HCT116 (cell line): ENCODE data around the gene GPX8. TPM values are rescaled to one million over a fixed set of nuclear protein-coding genes. Genes with fewer than 3 reads are reported as not detected.

Experiments
- ATAC-seq: fragments of 200-7000 bp; cut with Tn5 transposase; 2 replicates; pipeline ENCODE4 v1.9.1; 2020; ENCODE audit warnings: mild to moderate bottlenecking, moderate library complexity
- BruUV-seq: library from RNA; stranded (reverse); fragments of 400-500 nt; replicated peaks from 2 replicates; lab custom pipeline; 2021; lab: Mats Ljungman, UMichigan
- CTCF ChIA-PET: fragments of 300-600 bp; sonication (Branson Sonifier 250); formaldehyde crosslinking; loops from one replicate; lab custom pipeline; 2021; ENCODE audit warnings: antibody characterized with exemption; lab: Charles Lee
- POLR2A ChIA-PET: fragments of 300-600, 350-600 bp; sonication (Branson Sonifier 250); formaldehyde crosslinking; loops from one replicate; lab custom pipeline; 2021; ENCODE audit warnings: antibody characterized with exemption; lab: Charles Lee
- RAD21 ChIA-PET, 2 experiments: fragments of 300-600 bp; sonication (Branson Sonifier 250); formaldehyde crosslinking; loops; one replicate each; lab custom pipeline; 2023; ENCODE audit warnings: low total read pairs in 2 of 2; ENCODE audit not compliant: uncharacterized antibody in 2 of 2, unreplicated experiment in 2 of 2, low non-redundant PET in 1 of 2; lab: Charles Lee
- DNase-seq: peaks from one replicate; pipeline ENCODE4 v3.0.0-alpha.2; 2010; ENCODE audit warnings: low read depth, low spot score
- H2AFZ ChIP-seq: fragments of 200-600 bp; shearing (Covaris generic), sonication (generic); 2 replicates; pipeline ENCODE4 v1.6.1; 2017; ENCODE audit warnings: low read depth, mixed run types, mixed read lengths, antibody characterized with exemption, low read length; ENCODE audit not compliant: poor library complexity, severe bottlenecking
- H3K27ac ChIP-seq: 2 replicates; pipeline ENCODE4 v1.5.1; 2012; ENCODE audit warnings: low read depth, low read length
- H3K27me3 ChIP-seq: fragments of 200-600 bp; sonication (generic); 2 replicates; pipeline ENCODE4 v1.6.1; 2016; ENCODE audit warnings: mixed run types, low read length, mixed read lengths; ENCODE audit not compliant: insufficient read depth
- H3K36me3 ChIP-seq, 2 experiments: fragments of 200-500 bp in 1 of 2; fragments of 200-600 bp in 1 of 2; sonication (Bioruptor generic) in 1 of 2; sonication (generic) in 1 of 2; 2 replicates each; pipeline versions ENCODE4 v1.5.1 to v1.6.1; 2014 to 2016; ENCODE audit warnings: low read length in 2 of 2, inconsistent platforms in 1 of 2, mixed read lengths in 1 of 2, mixed run types in 1 of 2; ENCODE audit not compliant: insufficient read depth in 2 of 2, control insufficient read depth in 1 of 2
- H3K4me1 ChIP-seq, 2 experiments: fragments of 200-600 bp in 1 of 2; sonication (generic) in 1 of 2; 2 replicates each; pipeline versions ENCODE4 v1.5.1 to v1.6.1; 2012 to 2017; ENCODE audit warnings: low read length in 2 of 2, inconsistent platforms in 1 of 2, mild to moderate bottlenecking in 1 of 2, mixed read lengths in 1 of 2, mixed run types in 1 of 2, moderate library complexity in 1 of 2; ENCODE audit not compliant: insufficient read depth in 2 of 2, control insufficient read depth in 1 of 2
- H3K4me2 ChIP-seq: fragments of 200-600 bp; sonication (generic); 2 replicates; pipeline ENCODE4 v1.6.1; 2017; ENCODE audit warnings: mixed run types, low read length, mixed read lengths
- H3K4me3 ChIP-seq, 2 experiments: fragments of 200-600 bp in 1 of 2; sonication (generic) in 1 of 2; replicated peaks in 1 of 2; 2 replicates each; pipeline ENCODE4 v1.5.1; 2011 to 2016; ENCODE audit warnings: low read length in 2 of 2, control low read depth in 1 of 2, low read depth in 1 of 2, mild to moderate bottlenecking in 1 of 2, mixed read lengths in 1 of 2, mixed run types in 1 of 2
- H3K79me2 ChIP-seq: fragments of 200-600 bp; sonication (generic); 2 replicates; pipeline ENCODE4 v1.6.1; 2017; ENCODE audit warnings: mild to moderate bottlenecking, mixed run types, low read length, moderate library complexity, mixed read lengths; ENCODE audit not compliant: insufficient read depth
- H3K9ac ChIP-seq: fragments of 200-600 bp; sonication (generic); 2 replicates; pipeline ENCODE4 v1.6.1; 2016; ENCODE audit warnings: low read length, mixed read lengths
- H3K9me2 ChIP-seq: fragments of 200-600 bp; sonication (generic), shearing (Covaris generic); 2 replicates; pipeline ENCODE4 v1.6.1; 2017; ENCODE audit warnings: mixed run types, mild to moderate bottlenecking, moderate library complexity; ENCODE audit not compliant: insufficient read depth
- H3K9me3 ChIP-seq, 2 experiments: fragments of 200-500 bp in 1 of 2; fragments of 200-600 bp in 1 of 2; sonication (Bioruptor generic) in 1 of 2; sonication (generic) in 1 of 2; 2 replicates each; pipeline ENCODE4 v1.6.1; 2014 to 2017; ENCODE audit warnings: low read length in 2 of 2, mixed read lengths in 2 of 2, inconsistent platforms in 1 of 2, low read depth in 1 of 2, mild to moderate bottlenecking in 1 of 2, mixed run types in 1 of 2, moderate library complexity in 1 of 2; ENCODE audit not compliant: control insufficient read depth in 1 of 2, insufficient read depth in 1 of 2
- H4K20me1 ChIP-seq: fragments of 200-600 bp; sonication (generic), shearing (Covaris generic); 2 replicates; pipeline ENCODE4 v1.6.1; 2017; ENCODE audit warnings: mixed run types, mild to moderate bottlenecking, moderate library complexity; ENCODE audit not compliant: insufficient read depth
- CBX3 ChIP-seq: IDR thresholded peaks from 2 replicates; pipeline ENCODE4 v1.6.1; 2012; ENCODE audit warnings: low read depth
- EGR1 ChIP-seq: IDR thresholded peaks from 2 replicates; pipeline ENCODE4 v1.6.1; 2012; ENCODE audit warnings: low read depth
- ELF1 ChIP-seq: IDR thresholded peaks from 2 replicates; pipeline ENCODE4 v1.6.1; 2012; ENCODE audit warnings: low read depth, borderline replicate concordance
- JUND ChIP-seq: IDR thresholded peaks from 2 replicates; pipeline ENCODE4 v1.6.1; 2012
- POLR2A ChIP-seq: IDR thresholded peaks from 2 replicates; pipeline ENCODE4 v1.7.0; 2011; ENCODE audit warnings: borderline replicate concordance; ENCODE audit not compliant: insufficient read depth, insufficient read length; ENCODE audit errors: extremely low read depth
- POLR2AphosphoS5 ChIP-seq: IDR thresholded peaks from 2 replicates; pipeline ENCODE4 v1.6.1; 2011; ENCODE audit warnings: mild to moderate bottlenecking, low read depth, low read length, moderate library complexity
- RAD21 ChIP-seq: IDR thresholded peaks from 2 replicates; pipeline ENCODE4 v1.6.1; 2012; ENCODE audit warnings: low read depth, mild to moderate bottlenecking
- SP1 ChIP-seq: IDR thresholded peaks from 2 replicates; pipeline ENCODE4 v1.6.1; 2012; ENCODE audit warnings: low read depth
- SRF ChIP-seq: IDR thresholded peaks from 2 replicates; pipeline ENCODE4 v1.6.1; 2012; ENCODE audit warnings: low read depth
- YY1 ChIP-seq: IDR thresholded peaks from 2 replicates; pipeline ENCODE4 v1.6.1; 2011; ENCODE audit warnings: low read length, low read depth, moderate library complexity, mild to moderate bottlenecking; ENCODE audit not compliant: insufficient replicate concordance; ENCODE audit errors: extremely low read depth
- ZNF274 ChIP-seq: fragments of 200-500 bp; sonication (Bioruptor generic); IDR thresholded peaks from 2 replicates; pipeline ENCODE4 v1.6.1; 2014; ENCODE audit warnings: mild to moderate bottlenecking, low read depth, low read length, inconsistent platforms
- intact Hi-C: fragments of 100-400 bp; cut with micrococcal nuclease; formaldehyde crosslinking; loops from 2 replicates; pipeline ENCODE4 v1.10.0; 2022
- total RNA-seq: library from RNA; stranded (reverse); gene quantifications from one replicate; pipeline ENCODE4 v1.2.1, GENCODE V29; 2021; ENCODE audit not compliant: unreplicated experiment
- TF ChIP-seq, protein P1 (sequence below): IDR thresholded peaks from 2 replicates; pipeline ENCODE4 v1.6.1; 2012; ENCODE audit warnings: low read depth
- TF ChIP-seq, protein P2 (sequence below), 3 experiments: fragments of 200-600 bp in 1 of 3; sonication (generic) in 1 of 3; IDR thresholded peaks in 2 of 3; conservative IDR thresholded peaks in 1 of 3; 2 replicates each; pipeline ENCODE4 v1.5.1; 2012 to 2017; ENCODE audit warnings: low read depth in 2 of 3, low read length in 2 of 3, antibody characterized with exemption in 1 of 3, borderline replicate concordance in 1 of 3, control low read depth in 1 of 3, mild to moderate bottlenecking in 1 of 3, mixed read lengths in 1 of 3, mixed run types in 1 of 3, moderate library complexity in 1 of 3; ENCODE audit not compliant: insufficient read depth in 1 of 3
- TF ChIP-seq, protein P3 (sequence below): IDR thresholded peaks from 2 replicates; pipeline ENCODE4 v1.6.1; 2012

The GPX8 gene
- total RNA-seq, 1 experiment from 2014 or later: 36.5 TPM

DNA sequence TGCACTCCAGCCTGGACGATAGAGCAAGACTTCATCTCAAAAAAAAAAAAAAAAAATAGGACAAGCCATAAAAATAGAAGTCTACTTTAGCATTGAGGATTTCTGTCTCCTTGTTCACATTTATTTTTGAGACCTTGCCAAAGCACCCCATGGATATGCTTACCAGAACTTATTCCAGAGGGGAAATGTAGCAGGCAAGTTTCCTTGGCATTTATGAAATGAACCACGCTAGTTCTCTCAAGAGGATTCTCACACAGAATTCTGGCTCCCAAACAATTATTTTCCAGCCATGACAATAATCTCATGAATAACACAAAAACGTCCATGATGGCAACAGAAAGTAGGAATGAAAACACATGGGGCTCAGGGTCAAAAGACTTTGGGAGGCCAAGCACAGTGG lies 23.4 kb upstream of the GPX8 start (continued):
- TF ChIP-seq, protein P1, sequence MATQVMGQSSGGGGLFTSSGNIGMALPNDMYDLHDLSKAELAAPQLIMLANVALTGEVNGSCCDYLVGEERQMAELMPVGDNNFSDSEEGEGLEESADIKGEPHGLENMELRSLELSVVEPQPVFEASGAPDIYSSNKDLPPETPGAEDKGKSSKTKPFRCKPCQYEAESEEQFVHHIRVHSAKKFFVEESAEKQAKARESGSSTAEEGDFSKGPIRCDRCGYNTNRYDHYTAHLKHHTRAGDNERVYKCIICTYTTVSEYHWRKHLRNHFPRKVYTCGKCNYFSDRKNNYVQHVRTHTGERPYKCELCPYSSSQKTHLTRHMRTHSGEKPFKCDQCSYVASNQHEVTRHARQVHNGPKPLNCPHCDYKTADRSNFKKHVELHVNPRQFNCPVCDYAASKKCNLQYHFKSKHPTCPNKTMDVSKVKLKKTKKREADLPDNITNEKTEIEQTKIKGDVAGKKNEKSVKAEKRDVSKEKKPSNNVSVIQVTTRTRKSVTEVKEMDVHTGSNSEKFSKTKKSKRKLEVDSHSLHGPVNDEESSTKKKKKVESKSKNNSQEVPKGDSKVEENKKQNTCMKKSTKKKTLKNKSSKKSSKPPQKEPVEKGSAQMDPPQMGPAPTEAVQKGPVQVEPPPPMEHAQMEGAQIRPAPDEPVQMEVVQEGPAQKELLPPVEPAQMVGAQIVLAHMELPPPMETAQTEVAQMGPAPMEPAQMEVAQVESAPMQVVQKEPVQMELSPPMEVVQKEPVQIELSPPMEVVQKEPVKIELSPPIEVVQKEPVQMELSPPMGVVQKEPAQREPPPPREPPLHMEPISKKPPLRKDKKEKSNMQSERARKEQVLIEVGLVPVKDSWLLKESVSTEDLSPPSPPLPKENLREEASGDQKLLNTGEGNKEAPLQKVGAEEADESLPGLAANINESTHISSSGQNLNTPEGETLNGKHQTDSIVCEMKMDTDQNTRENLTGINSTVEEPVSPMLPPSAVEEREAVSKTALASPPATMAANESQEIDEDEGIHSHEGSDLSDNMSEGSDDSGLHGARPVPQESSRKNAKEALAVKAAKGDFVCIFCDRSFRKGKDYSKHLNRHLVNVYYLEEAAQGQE: no peak

DNA sequence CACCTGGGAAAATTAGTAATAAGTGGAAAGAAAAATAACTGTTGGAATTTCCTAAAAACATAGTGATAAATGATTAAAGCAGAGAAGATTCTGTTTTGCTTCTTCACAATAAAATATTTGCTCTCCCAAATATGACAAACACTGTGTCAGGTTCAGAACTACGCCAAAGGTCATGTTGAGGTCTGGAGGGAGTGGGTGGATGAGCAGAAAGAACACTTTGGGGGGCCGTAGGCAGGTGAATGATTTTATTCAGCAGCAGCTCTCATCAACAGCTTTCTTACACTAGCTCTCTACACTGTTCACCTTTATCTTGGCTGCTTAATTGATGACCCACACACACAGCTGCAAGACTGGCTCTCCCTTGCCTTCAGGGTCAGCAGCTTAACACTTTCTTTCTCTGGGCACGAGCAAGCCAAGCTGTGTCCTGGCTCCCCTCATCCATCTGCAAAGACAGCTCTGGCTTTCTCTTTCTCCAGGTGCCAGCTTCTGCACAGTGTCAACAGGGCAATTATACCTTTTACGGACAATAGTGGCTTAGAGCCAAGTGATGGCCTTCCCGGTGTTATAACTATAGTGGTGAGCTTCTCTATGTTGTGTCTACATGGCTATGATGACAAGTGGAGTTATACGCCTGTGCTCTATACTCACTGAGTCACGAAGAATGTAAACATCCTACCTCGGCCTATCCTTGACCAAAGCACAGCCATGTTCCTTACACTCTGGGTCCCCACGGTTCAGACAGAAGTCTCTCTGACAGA lies 18.9 kb upstream of the GPX8 start:
- no TSS peak for BruUV-seq
- POLR2A ChIA-PET: no interaction called here

More for the DNA sequence above, 18.9 kb upstream of the GPX8 start:
- no peaks in the 10 kb centered on the region for H4K20me1 ChIP-seq
- TF ChIP-seq JUND (no peak), POLR2AphosphoS5 (no peak), SP1 (no peak), RAD21 (no peak), EGR1 (no peak), YY1 (no peak), SRF (no peak), ELF1 (no peak), POLR2A (no peak), CBX3 (no peak), ZNF274 (no peak)
- TF ChIP-seq, protein P2, sequence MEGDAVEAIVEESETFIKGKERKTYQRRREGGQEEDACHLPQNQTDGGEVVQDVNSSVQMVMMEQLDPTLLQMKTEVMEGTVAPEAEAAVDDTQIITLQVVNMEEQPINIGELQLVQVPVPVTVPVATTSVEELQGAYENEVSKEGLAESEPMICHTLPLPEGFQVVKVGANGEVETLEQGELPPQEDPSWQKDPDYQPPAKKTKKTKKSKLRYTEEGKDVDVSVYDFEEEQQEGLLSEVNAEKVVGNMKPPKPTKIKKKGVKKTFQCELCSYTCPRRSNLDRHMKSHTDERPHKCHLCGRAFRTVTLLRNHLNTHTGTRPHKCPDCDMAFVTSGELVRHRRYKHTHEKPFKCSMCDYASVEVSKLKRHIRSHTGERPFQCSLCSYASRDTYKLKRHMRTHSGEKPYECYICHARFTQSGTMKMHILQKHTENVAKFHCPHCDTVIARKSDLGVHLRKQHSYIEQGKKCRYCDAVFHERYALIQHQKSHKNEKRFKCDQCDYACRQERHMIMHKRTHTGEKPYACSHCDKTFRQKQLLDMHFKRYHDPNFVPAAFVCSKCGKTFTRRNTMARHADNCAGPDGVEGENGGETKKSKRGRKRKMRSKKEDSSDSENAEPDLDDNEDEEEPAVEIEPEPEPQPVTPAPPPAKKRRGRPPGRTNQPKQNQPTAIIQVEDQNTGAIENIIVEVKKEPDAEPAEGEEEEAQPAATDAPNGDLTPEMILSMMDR (IDR thresholded peaks at IDR 0.05 in 2 of 3, conservative IDR thresholded peaks at IDR 0.05 in 1 of 3; ENCODE audit: borderline replicate concordance in 1 of 3, insufficient read depth in 1 of 3, low read depth in 2 of 3, low read length in 2 of 3): no peak
- TF ChIP-seq, protein P1: no peak
- TF ChIP-seq, protein P3, sequence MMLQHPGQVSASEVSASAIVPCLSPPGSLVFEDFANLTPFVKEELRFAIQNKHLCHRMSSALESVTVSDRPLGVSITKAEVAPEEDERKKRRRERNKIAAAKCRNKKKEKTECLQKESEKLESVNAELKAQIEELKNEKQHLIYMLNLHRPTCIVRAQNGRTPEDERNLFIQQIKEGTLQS: no peak
- ChIA-PET CTCF (interaction anchor here (1.0 to 1.3 kb wide), 3 partner anchors 19 to 235 kb away, joined by 3 to 5 read pairs (median 3); partner anchors contain the start of gene GPX8), RAD21 (no interaction called here)
- no peak overlapping the region for H3K4me3 ChIP-seq
- ATAC-seq (no peak), DNase-seq (no peak)
- no peak overlapping the region for H3K27ac ChIP-seq
- no peak overlapping the region for H3K4me2 ChIP-seq
- H3K36me3 ChIP-seq: no peaks in the 10 kb centered on the region
- H3K9me2 ChIP-seq: no peaks in the 10 kb centered on the region
- H3K9ac ChIP-seq: no peak overlapping the region
- peaks cover 0 to under 1% of the 10 kb centered on the region in 2 experiments; a peak in 1 of 4 replicates for H3K4me1 ChIP-seq
- H3K27me3 ChIP-seq: peaks cover 18% of the 10 kb centered on the region
- H2AFZ ChIP-seq: no peak overlapping the region
- no peaks in the 10 kb centered on the region for H3K79me2 ChIP-seq
- H3K9me3 ChIP-seq: no peaks in the 10 kb centered on the region
- intact Hi-C loops: loop anchor here (10.0 kb wide), 1 partner anchor 896 kb away; no protein-coding TSS in a partner anchor
